SK-N-SH (cell line): Measurements from ENCODE around the gene NHLRC2. TPM values are rescaled to one million over a fixed set of nuclear protein-coding genes. Genes with fewer than 3 reads are reported as not detected.

ENCODE experiments used
- CHD2 ChIP-seq: fragments of 150-350 bp; IDR thresholded peaks from 2 replicates; pipeline ENCODE4 v1.6.1; 2018; ENCODE audit warnings: low read length; ENCODE audit not compliant: partially characterized antibody
- ELF1 ChIP-seq: IDR thresholded peaks from 2 replicates; pipeline ENCODE4 v1.4.0; 2012
- FOSL2 ChIP-seq: IDR thresholded peaks from 2 replicates; pipeline ENCODE4 v1.4.0; 2012; ENCODE audit warnings: low read depth, mild to moderate bottlenecking, moderate library complexity, borderline replicate concordance
- FOXJ3 ChIP-seq: sonication (generic); formaldehyde crosslinking; IDR thresholded peaks from 2 replicates; pipeline ENCODE4 v1.5.1; 2020; ENCODE audit warnings: mild to moderate bottlenecking, missing genetic modification reagents
- FOXM1 ChIP-seq: IDR thresholded peaks from 2 replicates; pipeline ENCODE4 v1.4.0; 2012; ENCODE audit warnings: low read depth, mild to moderate bottlenecking
- IRF3 ChIP-seq: fragments of 150-350 bp; IDR thresholded peaks from 2 replicates; pipeline ENCODE4 v1.6.1; 2016; ENCODE audit warnings: mild to moderate bottlenecking, low read depth, low read length
- MAX ChIP-seq: IDR thresholded peaks from 2 replicates; pipeline ENCODE4 v1.4.0; 2012; ENCODE audit warnings: low read depth
- NRF1 ChIP-seq: IDR thresholded peaks from 2 replicates; pipeline ENCODE4 v1.6.1; 2012; ENCODE audit warnings: low read depth, mild to moderate bottlenecking, low read length
- PBX3 ChIP-seq: IDR thresholded peaks from 2 replicates; pipeline ENCODE4; 2012
- RCOR1 ChIP-seq: fragments of 150-350 bp; IDR thresholded peaks from 2 replicates; pipeline ENCODE4 v1.6.1; 2017; ENCODE audit warnings: antibody characterized with exemption, low read length
- SIN3A ChIP-seq: IDR thresholded peaks from 2 replicates; pipeline ENCODE4 v1.6.1; 2012; ENCODE audit warnings: low read depth, mild to moderate bottlenecking, low read length, moderate library complexity, borderline replicate concordance
- TAF1 ChIP-seq: IDR thresholded peaks from 2 replicates; pipeline ENCODE4 v1.6.1; 2012; ENCODE audit warnings: low read depth, mild to moderate bottlenecking, low read length, moderate library complexity, borderline replicate concordance
- TCF12 ChIP-seq: IDR thresholded peaks from 2 replicates; pipeline ENCODE4 v1.4.0; 2012
- USF1 ChIP-seq: IDR thresholded peaks from 2 replicates; pipeline ENCODE4 v1.4.0; 2012; ENCODE audit warnings: low read depth, borderline replicate concordance
- USF2 ChIP-seq: fragments of 150-350 bp; IDR thresholded peaks from 2 replicates; pipeline ENCODE4 v1.6.1; 2017; ENCODE audit warnings: antibody characterized with exemption, low read length, low read depth, borderline replicate concordance
- ZBTB33 ChIP-seq: IDR thresholded peaks from 2 replicates; pipeline ENCODE4 v1.4.0; 2012; ENCODE audit warnings: low read depth, borderline replicate concordance
- polyA plus RNA-seq, 3 experiments: library from polyadenylated mRNA; depleted of rRNA; stranded (reverse); fragments of >200 nt; gene quantifications; 2 replicates each; pipeline ENCODE4 v1.2.3, GENCODE V29; 2012

The NHLRC2 gene
- polyA plus RNA-seq, 1 of the 3 experiments (the other 2 are of a cell fraction), result 2.8 TPM

GRCh38 chr10:113854761-113855588, 514 bp downstream of the NHLRC2 start (continued):
- TF ChIP-seq IRF3 (no peak), NRF1 (no peak), USF1 (no peak), FOXM1 (0 out of 2 replicates have a peak, but pooled peaks have one; percentile 9), CHD2 (no peak), MAX (no peak; the same call in none of the 2 replicates), FOSL2 (no peak), RCOR1 (no peak), TCF12 (no peak), ZBTB33 (no peak), FOXJ3 (CRISPR knock-in tag) (no peak), ELF1 (no peak), USF2 (no peak), SIN3A (no peak), PBX3 (no peak), TAF1 (peak; percentile 24)
- TF ChIP-seq, all 33 proteins: peak for 7
